K562 (cell line): ENCODE measurements around the gene CASKIN2. TPM values are rescaled to one million over a fixed set of nuclear protein-coding genes. Genes with fewer than 3 reads are reported as not detected.

Experiments
- ATAC-seq: fragments of 200-7000 bp; cut with Tn5 transposase; 3 replicates; pipeline ENCODE4 v1.9.1; 2020; ENCODE audit warnings: moderate library complexity
- BruUV-seq: library from RNA; stranded (reverse); fragments of 400-500 nt; replicated peaks from 2 replicates; lab custom pipeline; 2021; lab: Mats Ljungman, UMichigan
- CTCF ChIA-PET: fragments of 300-600 bp; formaldehyde crosslinking; extraction: SDS; loops from one replicate; lab custom pipeline; 2021; ENCODE audit warnings: low intra/inter-chr PET ratio; lab: Yijun Ruan, JAX
- POLR2A ChIA-PET: fragments of 300-600, 350-650 bp; sonication (Branson Sonifier 250); formaldehyde crosslinking; extraction: SDS; loops from one replicate; lab custom pipeline; 2021; ENCODE audit warnings: antibody characterized with exemption, inconsistent platforms; lab: Yijun Ruan, JAX
- DNase-seq, 4 experiments: peaks; one replicate each; pipeline versions ENCODE4 v3.0.0 to v3.0.0-alpha.2; 2011 to 2018; ENCODE audit warnings: low spot score in 3 of 4, mixed read lengths in 3 of 4; ENCODE audit errors: extremely low read depth in 1 of 4
- FAIRE-seq: peaks from 2 replicates; lab custom pipeline; 2011; peaks lifted over from hg19 to GRCh38; lab: Jason Lieb, UNC
- H2AFZ ChIP-seq: 2 replicates; pipeline ENCODE4 v1.6.0; 2011; ENCODE audit warnings: low read depth, low read length, control low read depth, inconsistent platforms
- H3K27ac ChIP-seq: fragments of 200-600 bp; 3 replicates; pipeline ENCODE4 v1.8.0; 2011; ENCODE audit warnings: low read depth, mild to moderate bottlenecking, control low read depth, inconsistent platforms, low read length, moderate library complexity, mixed read lengths; ENCODE audit errors: extremely low read depth
- H3K27me3 ChIP-seq, 2 experiments: fragments of 300-600 bp in 1 of 2; 2 replicates in 1 of 2; 3 replicates in 1 of 2; pipeline versions ENCODE4 v1.6.0 to v1.8.0; 2011; ENCODE audit warnings: inconsistent platforms in 2 of 2, low read length in 2 of 2, mild to moderate bottlenecking in 1 of 2, mixed read lengths in 1 of 2, moderate library complexity in 1 of 2; ENCODE audit not compliant: control insufficient read depth in 2 of 2, insufficient read depth in 2 of 2
- H3K36me3 ChIP-seq: fragments of 300-600 bp; 3 replicates; pipeline ENCODE4 v1.8.0; 2011; ENCODE audit warnings: mild to moderate bottlenecking, low read length, inconsistent platforms; ENCODE audit not compliant: control insufficient read depth, insufficient read depth
- H3K4me1 ChIP-seq, 2 experiments: fragments of 200-600 bp in 1 of 2; replicated peaks in 1 of 2; 2 replicates in 1 of 2; 3 replicates in 1 of 2; pipeline versions ENCODE4 v1.5.1 to v1.8.0; 2011; ENCODE audit warnings: inconsistent platforms in 2 of 2, low read length in 2 of 2, mild to moderate bottlenecking in 1 of 2, mixed read lengths in 1 of 2, moderate library complexity in 1 of 2; ENCODE audit not compliant: control insufficient read depth in 2 of 2, insufficient read depth in 2 of 2
- H3K4me2 ChIP-seq: 2 replicates; pipeline ENCODE4 v1.6.1; 2011; ENCODE audit warnings: low read length, control low read depth, inconsistent platforms, mixed read lengths; ENCODE audit not compliant: insufficient read depth
- H3K4me3 ChIP-seq: fragments of 200-600 bp; sonication (generic), shearing (Covaris generic); 2 replicates; pipeline ENCODE4 v1.5.1; 2016; ENCODE audit warnings: control low read depth, inconsistent platforms
- H3K79me2 ChIP-seq: fragments of 200-600 bp; 3 replicates; pipeline ENCODE4 v1.8.0; 2011; ENCODE audit warnings: low read length, inconsistent platforms; ENCODE audit not compliant: control insufficient read depth, insufficient read depth
- H3K9ac ChIP-seq, 2 experiments: 2 replicates each; pipeline versions ENCODE4 v1.6.0 to v1.6.1; 2011; ENCODE audit warnings: low read depth in 2 of 2, low read length in 2 of 2, control low read depth in 1 of 2, inconsistent platforms in 1 of 2, mild to moderate bottlenecking in 1 of 2, mixed read lengths in 1 of 2; ENCODE audit not compliant: insufficient read depth in 1 of 2
- H3K9me1 ChIP-seq: one replicate; pipeline ENCODE4 v1.6.0; 2011; ENCODE audit warnings: inconsistent platforms, mild to moderate bottlenecking, low read length, moderate library complexity; ENCODE audit not compliant: control insufficient read depth, insufficient read depth
- H3K9me3 ChIP-seq: replicated peaks from 2 replicates; pipeline ENCODE4 v1.5.1; 2011; ENCODE audit warnings: low read depth, low read length, inconsistent platforms; ENCODE audit not compliant: control insufficient read depth, insufficient read depth
- H4K20me1 ChIP-seq: replicated peaks from 2 replicates; pipeline ENCODE4 v1.6.1; 2011; ENCODE audit warnings: low read length, inconsistent platforms, mixed read lengths; ENCODE audit not compliant: control insufficient read depth, insufficient read depth
- CBX5 ChIP-seq: IDR thresholded peaks from 2 replicates; pipeline ENCODE4 v1.6.1; 2014; ENCODE audit warnings: low read depth, borderline replicate concordance
- DDX20 ChIP-seq: fragments of 450-650 bp; IDR thresholded peaks from 2 replicates; pipeline ENCODE4 v1.6.1; 2016; ENCODE audit warnings: missing genetic modification characterization, low read depth, mild to moderate bottlenecking, missing compliant biosample characterization, moderate library complexity
- NCOA2 ChIP-seq, 2 experiments: fragments of 450-650 bp; IDR thresholded peaks; 2 replicates each; pipeline ENCODE4 v1.6.1; 2018; ENCODE audit warnings: mild to moderate bottlenecking in 2 of 2, moderate library complexity in 1 of 2; ENCODE audit not compliant: partially characterized antibody in 2 of 2
- PREB ChIP-seq: sonication (generic); formaldehyde crosslinking; IDR thresholded peaks from 2 replicates; pipeline ENCODE4 v1.8.1; 2023; ENCODE audit warnings: mild to moderate bottlenecking, missing genetic modification reagents
- USF1 ChIP-seq: sonication (generic); formaldehyde crosslinking; IDR thresholded peaks from 2 replicates; pipeline ENCODE4 v1.9.0; 2022; ENCODE audit warnings: mild to moderate bottlenecking, missing genetic modification reagents
- ZNF561 ChIP-seq: fragments of 450-650 bp; formaldehyde crosslinking; conservative IDR thresholded peaks from 2 replicates; pipeline ENCODE4 v1.4.0; 2020; ENCODE audit warnings: mild to moderate bottlenecking, moderate library complexity
- WGBS: fragments of 100-300 bp; shearing (Covaris generic); methylation state at CpG from one replicate; pipeline ENCODE4 v1.1.6; 2016; ENCODE audit warnings: low coverage, mixed read lengths; ENCODE audit not compliant: insufficient coverage; ENCODE audit errors: missing lambda C conversion rate; 5-methylcytosine and 5-hydroxymethylcytosine counted together
- in situ Hi-C: fragments of 300-500 bp; cut with MboI; formaldehyde crosslinking; loops from 4 replicates; pipeline ENCODE4 v1.15.0; 2018; ENCODE audit warnings: inconsistent platforms, mixed read lengths
- intact Hi-C: fragments of 100-400 bp; cut with micrococcal nuclease; formaldehyde crosslinking; loops from 2 replicates; pipeline ENCODE4 v1.14.2; 2022
- polyA plus RNA-seq, 8 experiments: library from polyadenylated mRNA; depleted of rRNA in 4 of 8; stranded (reverse) in 5 of 8; unstranded in 3 of 8; fragments of >200 nt; fragmentation: Nextera tagmentation in 2 of 8; fragmentation: Illumina TruSeq in 1 of 8; extraction: Ambion mirVana in 2 of 8; extraction: Trizol in 1 of 8; gene quantifications; 2 replicates each; pipeline versions ENCODE4 v1.2.1 to v1.2.3, GENCODE V29; 2011 to 2014; ENCODE audit warnings: inconsistent platforms in 1 of 8, missing spikeins in 1 of 8
- total RNA-seq, 7 experiments: library from RNA; depleted of rRNA in 6 of 7; stranded (reverse); fragments of >200 nt in 6 of 7; fragmentation: Illumina TruSeq in 2 of 7; extraction: Trizol in 2 of 7; gene quantifications; 2 replicates each; pipeline versions ENCODE4 v1.2.1 to v1.2.3, GENCODE V29; 2011 to 2021; ENCODE audit warnings: low replicate concordance in 1 of 7
- TF ChIP-seq, protein P1 (sequence below): fragments of 450-650 bp; formaldehyde crosslinking; IDR thresholded peaks from 2 replicates; pipeline ENCODE4 v1.4.0; 2022; ENCODE audit warnings: mild to moderate bottlenecking, moderate library complexity

Gene CASKIN2
- total and polyA plus RNA-seq, 9 of the 15 experiments (the other 6 are each of a cell fraction or from before 2014, with no cell fraction given) = 0.01 to 12.2 (median 2.1) TPM

- H3K4me2 ChIP-seq = no peak overlapping the region
- peak overlapping the region in 1 of 2 experiments; percentile 72; a peak in 1 of 4 replicates for H3K9ac ChIP-seq
- TF ChIP-seq CBX5 = no peak
- no peak for TF ChIP-seq PREB (CRISPR knock-in tag)
- TF ChIP-seq, protein P1, sequence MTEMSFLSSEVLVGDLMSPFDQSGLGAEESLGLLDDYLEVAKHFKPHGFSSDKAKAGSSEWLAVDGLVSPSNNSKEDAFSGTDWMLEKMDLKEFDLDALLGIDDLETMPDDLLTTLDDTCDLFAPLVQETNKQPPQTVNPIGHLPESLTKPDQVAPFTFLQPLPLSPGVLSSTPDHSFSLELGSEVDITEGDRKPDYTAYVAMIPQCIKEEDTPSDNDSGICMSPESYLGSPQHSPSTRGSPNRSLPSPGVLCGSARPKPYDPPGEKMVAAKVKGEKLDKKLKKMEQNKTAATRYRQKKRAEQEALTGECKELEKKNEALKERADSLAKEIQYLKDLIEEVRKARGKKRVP (CRISPR knock-in tag) = no peak
- TF ChIP-seq ZNF561 (CRISPR knock-in tag) = no peak
- no peak for TF ChIP-seq NCOA2 (IDR thresholded peaks at IDR 0.05; ENCODE audit: partially characterized antibody in 2 of 2)
- no peak for TF ChIP-seq DDX20 (tag)
- no peak for TF ChIP-seq USF1 (CRISPR knock-in tag)
- no peaks in the 10 kb centered on the region for H4K20me1 ChIP-seq
- no peak overlapping the region for H3K27ac ChIP-seq
- no peak overlapping the region for H3K4me3 ChIP-seq
- H3K9me1 ChIP-seq = no peaks in the 10 kb centered on the region
- no peak for ATAC-seq
- no peak for DNase-seq
- FAIRE-seq = no peak
- no peak overlapping the region for H2AFZ ChIP-seq
- H3K4me1 ChIP-seq = peaks cover 0 to 18% of the 10 kb centered on the region in 2 experiments; a peak in 2 of 5 replicates
- BruUV-seq = no TSS peak
- in situ Hi-C loops (no loop called here), intact Hi-C loops (no loop called here)
- CTCF ChIA-PET = no interaction called here
- no peaks in the 10 kb centered on the region for H3K9me3 ChIP-seq
- POLR2A ChIA-PET = interaction anchor here (0.8 to 1.7 kb wide), 3 partner anchors 12 to 31 kb away, joined by 3 to 5 read pairs (median 3); no protein-coding TSS in a partner anchor
- no peaks in the 10 kb centered on the region for H3K27me3 ChIP-seq
- no peaks in the 10 kb centered on the region for H3K79me2 ChIP-seq
- WGBS = 61% methylated on average over 7 of the region's 7 CpGs
- H3K36me3 ChIP-seq = peaks cover 13% of the 10 kb centered on the region; the same call in 1 of the 3 replicates
These were observed 49.7 kb upstream of the CASKIN2 start for GRCh38 chr17:75565066-75565465.
